ENCODE data around the gene CCDC89. TPM values are rescaled to one million over a fixed set of nuclear protein-coding genes. Genes with fewer than 3 reads are reported as not detected.

Gene CCDC89
- total RNA-seq = 0.25 and 1.3 TPM in 2 replicates

DNA sequence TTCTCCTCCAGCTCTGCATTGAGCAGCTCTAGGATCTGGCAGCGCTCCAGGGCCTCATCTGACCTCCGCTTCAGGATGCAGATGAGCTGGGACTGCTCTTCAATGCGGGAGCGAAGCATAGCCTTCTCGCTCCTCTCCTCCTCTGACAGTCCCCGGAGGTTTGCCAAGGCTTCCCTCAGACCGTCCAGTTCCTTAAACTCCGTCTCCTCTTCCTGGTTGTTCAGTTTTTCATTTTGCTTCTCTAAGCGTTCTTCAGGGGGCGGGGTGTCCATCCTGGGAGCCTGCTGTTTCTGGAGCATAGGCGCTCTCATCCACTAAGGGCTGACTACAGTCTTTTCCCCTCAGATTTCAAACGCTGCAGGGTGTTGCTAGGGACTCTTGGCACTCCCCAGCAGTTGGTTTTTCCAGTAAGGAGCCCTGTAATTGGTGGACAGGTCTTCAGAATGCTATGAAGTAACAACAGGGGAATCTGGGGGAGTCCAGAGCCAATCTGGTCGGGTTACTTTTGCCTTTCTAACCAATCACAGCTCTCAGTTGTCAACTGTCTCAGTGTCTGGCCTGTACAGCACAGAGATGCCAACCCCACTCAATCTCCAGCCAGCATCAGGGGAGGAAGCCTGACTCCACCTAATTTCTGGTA lies at the start of gene CCDC89:
Gene CCDC89, minus strand, starts transcription at position 376 of the 640 bp plus-strand sequence. Its CDS starts 65 bp downstream, at position 311.

DNA sequence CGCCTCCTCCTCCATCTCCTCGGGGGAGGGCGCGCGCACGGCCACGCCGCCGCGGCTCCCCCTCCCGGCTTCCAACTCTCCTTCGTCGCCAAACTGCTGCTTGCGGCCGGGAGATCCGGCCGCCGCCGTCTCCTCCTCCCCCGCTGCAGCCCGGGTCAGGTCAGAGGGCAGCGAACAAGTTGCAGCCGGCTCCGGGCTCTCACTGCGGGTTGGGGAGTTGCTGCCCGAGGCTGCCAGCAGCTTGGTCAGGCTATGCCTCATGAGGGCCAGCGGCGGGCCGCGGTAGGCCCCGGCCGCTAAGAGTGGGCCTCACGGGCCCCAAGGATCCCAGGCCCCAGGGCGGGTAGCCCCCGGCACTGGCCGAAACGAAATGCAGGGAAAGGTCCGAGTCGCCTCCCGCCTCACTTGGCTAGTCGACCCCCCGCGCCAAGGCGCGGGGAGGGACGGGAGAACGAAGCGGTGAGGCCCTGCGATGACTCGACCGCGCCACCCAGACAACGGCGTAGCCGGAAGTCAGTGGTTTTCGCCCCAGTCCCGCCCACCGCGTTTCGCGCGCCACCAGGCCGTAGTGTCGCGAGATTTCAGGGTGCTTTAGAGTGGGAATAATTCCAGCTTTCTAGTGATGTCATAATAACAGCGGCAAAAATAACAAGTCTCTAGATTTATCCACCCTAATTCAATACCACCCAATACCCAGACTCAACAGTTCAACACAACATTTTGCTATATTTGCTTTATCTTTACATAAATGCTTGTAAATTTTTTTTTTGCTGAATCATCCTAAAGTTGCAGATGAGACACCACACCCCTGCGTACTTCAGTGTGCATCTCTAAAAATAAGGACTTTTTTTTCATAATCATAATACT lies 21.1 kb downstream of the CCDC89 start, which contains the start of gene CREBZF:
Gene CREBZF, minus strand, starts transcription at position 515 of the 867 bp plus-strand sequence. Its CDS starts 254 bp downstream, at position 261.

DNA sequence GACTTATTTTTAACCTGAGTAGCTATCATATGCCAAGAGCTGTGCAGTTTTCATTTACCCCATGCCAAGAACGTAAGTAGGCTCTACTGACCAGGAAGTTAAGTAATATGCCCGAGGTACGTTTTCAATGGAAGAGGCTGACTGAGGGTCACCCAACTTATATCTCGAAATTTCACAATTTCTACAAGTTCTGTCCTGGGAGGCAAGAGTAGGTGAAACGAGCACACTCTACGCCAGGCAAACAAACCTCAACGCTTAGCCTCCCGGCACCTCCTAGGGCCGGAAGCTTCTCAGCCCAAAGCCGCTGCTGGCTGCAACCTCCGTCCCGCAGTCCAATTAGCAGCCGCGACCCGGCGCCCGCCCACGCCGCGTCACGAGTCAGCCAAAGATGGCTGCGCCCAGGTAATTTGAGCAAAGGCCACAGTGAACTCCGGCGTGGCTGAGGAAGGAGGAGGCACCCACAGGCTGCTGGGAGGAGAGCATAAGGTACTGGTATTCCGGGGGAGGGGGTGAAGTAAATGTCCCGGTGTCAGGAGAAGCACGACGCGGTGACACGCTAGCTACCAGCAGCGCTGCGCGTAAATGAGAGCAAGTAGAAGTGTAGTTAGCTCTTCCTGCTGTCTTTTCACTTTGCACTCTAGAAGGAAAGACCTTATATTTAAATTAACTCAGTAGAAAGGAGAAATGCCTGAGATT lies 38.2 kb downstream of the CCDC89 start, which contains the start of gene TMEM126A:
Gene TMEM126A, plus strand, starts transcription at position 364 of the 696 bp plus-strand sequence. CDS start 2,289 bp downstream, outside the sequence.

Other genes starting within 250 kb of the CCDC89 start
- 0.16 and 0.51 TPM in 2 replicates for gene DLG2, start 58.9 kb downstream of the CCDC89 start, total RNA-seq
- gene TMEM126B, start 57.6 kb downstream of the CCDC89 start, total RNA-seq = 34.0 and 57.2 TPM in 2 replicates
- gene TMEM126A, start 38.2 kb downstream of the CCDC89 start, total RNA-seq = 13.3 and 26.9 TPM in 2 replicates
- 16.0 and 24.2 TPM in 2 replicates for gene CREBZF, start 21.1 kb downstream of the CCDC89 start, total RNA-seq
- 2.6 and 13.3 TPM in 2 replicates for gene SYTL2, start 124.9 kb upstream of the CCDC89 start, total RNA-seq
- gene CCDC83, start 169.2 kb upstream of the CCDC89 start, total RNA-seq = not detected in 2 replicates